ENCODE measurements around the gene FGF12.

FGF12 gene

GRCh38 chr3:192194085-192194484 lies 533.3 kb downstream of the FGF12 start:
- H3K4me3 ChIP-seq (ENCODE audit: low read length): no peak overlapping the region
- no peak for TF ChIP-seq CTCF (conservative IDR thresholded peaks at IDR 0.05; ENCODE audit: low read length)
- no peak for DNase-seq (ENCODE audit: low read depth)

GRCh38 chr3:192188218-192188835 lies 539.0 kb downstream of the FGF12 start:
- peak; percentile 26 for TF ChIP-seq CTCF (conservative IDR thresholded peaks at IDR 0.05; ENCODE audit: low read length)
- DNase-seq (ENCODE audit: low read depth): no peak
- H3K4me3 ChIP-seq (ENCODE audit: low read length): no peak overlapping the region

- DNase-seq (ENCODE audit: low read depth): no peak
- no peak for TF ChIP-seq CTCF (conservative IDR thresholded peaks at IDR 0.05; ENCODE audit: low read length)
- H3K4me3 ChIP-seq (ENCODE audit: low read length): no peak overlapping the region
Observed at GRCh38 chr3:192187485-192188051, 539.8 kb downstream of the FGF12 start.

- TF ChIP-seq CTCF (conservative IDR thresholded peaks at IDR 0.05; ENCODE audit: low read length): no peak
- no peak for DNase-seq (ENCODE audit: low read depth)
- H3K4me3 ChIP-seq (ENCODE audit: low read length): no peak overlapping the region
Observed at GRCh38 chr3:192186498-192186897, 540.8 kb downstream of the FGF12 start.

- DNase-seq (ENCODE audit: low read depth): no peak
- no peak for TF ChIP-seq CTCF (conservative IDR thresholded peaks at IDR 0.05; ENCODE audit: low read length)
- no peak overlapping the region for H3K4me3 ChIP-seq (ENCODE audit: low read length)
Observed at GRCh38 chr3:192186045-192186444, 541.3 kb downstream of the FGF12 start.

GRCh38 chr3:192183109-192183508 lies 544.2 kb downstream of the FGF12 start:
- no peak for DNase-seq (ENCODE audit: low read depth)
- H3K4me3 ChIP-seq (ENCODE audit: low read length): no peak overlapping the region
- no peak for TF ChIP-seq CTCF (conservative IDR thresholded peaks at IDR 0.05; ENCODE audit: low read length)

- no peak for TF ChIP-seq CTCF (conservative IDR thresholded peaks at IDR 0.05; ENCODE audit: low read length)
- no peak for DNase-seq (ENCODE audit: low read depth)
- H3K4me3 ChIP-seq (ENCODE audit: low read length): no peak overlapping the region
Observed at GRCh38 chr3:192181151-192181550, 546.2 kb downstream of the FGF12 start.
